ENCODE measurements around the gene PAQR7.
A peak's percentile ranks its signal among the peaks of the same experiment; 100 is the strongest.

Gene PAQR7

DNA sequence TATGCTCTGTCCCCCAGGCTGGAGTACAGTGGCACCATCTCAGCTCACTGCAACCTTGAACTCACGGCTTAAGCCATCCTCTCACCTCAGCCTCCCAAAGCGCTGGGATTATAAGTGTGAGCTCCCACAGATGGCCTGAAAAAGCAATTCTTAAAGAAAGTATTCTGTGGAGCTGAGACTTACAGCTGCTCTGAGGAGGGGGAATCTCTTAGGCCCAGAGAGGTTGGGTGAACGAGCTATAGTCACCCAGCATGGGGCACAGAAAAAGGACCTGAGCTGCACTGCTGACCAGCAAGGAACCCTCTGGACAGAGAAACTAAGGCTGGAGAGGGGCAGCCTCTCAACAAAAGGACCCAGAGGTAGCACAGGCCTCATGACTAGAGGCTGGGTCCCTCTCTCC is 1.3 kb downstream of the PAQR7 start:
- no peak for DNase-seq (ENCODE audit: low read depth in 2 of 2)

DNA sequence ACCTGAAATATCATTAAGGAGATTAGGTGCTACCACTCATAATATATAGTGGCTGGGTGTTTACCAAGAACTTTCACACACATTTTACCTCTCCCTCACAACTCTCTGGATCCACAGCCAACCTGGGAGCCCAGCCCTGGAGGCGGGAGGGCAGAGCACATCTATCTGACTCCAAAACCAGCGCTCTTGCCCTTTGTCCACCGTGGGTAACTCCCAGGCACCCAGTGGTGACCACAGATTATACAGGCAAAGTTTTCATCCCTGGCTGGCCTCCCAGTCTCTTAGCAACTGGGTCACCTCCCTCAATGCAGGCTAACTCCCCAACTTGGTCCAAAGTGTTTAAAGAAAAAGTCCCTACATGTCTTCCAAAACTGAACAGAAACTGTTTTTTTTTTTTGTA is 2.4 kb downstream of the PAQR7 start:
- no peak for DNase-seq (ENCODE audit: low read depth in 2 of 2)

DNA sequence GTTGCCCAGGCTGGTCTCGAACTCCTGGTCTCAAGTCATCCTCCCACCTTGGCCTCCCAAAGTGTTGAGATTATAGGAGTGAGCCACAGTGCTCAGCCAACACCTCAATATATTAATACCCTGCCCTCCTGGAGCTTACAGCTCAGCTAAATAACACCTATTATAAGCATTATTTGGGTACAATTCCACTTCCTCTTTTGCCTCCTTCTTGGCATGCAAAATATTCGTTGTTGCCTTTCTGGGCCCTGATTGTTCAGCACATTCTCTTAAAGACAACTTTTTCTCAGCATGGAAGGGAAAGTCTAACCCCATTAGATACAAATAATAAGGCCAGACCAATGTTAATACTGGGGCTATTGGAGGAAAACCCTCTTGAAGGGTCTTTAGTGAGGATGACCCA is 2.8 kb downstream of the PAQR7 start:
- no peak for DNase-seq (ENCODE audit: low read depth in 2 of 2)

DNA sequence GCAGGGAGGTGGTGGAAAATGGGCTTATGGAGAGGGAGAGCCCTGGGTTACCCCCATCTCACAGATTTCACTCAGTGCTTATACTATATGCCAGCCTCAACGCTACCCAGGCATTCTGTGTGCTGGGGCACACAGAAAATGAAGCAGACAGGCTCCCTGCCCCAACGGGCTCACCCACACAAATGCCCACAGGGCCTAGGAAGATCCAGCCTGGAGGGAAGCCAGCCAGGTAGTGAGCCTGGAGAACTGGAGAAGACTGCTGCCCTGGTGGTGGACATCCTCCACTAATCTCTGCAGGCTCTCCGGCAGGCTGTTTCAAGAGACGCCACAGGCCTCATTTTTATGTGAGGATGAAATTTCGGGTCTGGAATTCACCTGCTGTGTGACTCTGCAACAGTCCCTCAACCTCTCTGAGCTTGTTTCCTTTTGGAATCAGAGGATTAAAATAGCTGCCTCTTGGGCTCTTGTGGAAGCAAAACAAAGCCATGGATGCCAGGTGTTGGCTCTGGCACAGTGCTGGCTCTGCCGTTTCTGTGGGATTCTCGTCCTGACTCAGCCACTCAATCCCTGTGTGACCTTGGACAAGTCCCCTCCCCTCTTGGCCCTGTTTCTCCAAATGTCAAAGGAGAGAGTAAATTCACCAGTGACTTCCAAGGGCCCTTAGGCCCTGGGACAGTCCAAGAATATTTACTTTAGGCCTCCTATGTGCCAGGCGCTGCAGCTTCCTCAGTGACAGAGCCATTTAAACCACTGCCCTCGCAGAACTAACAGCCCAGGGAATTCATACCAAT is 3.6 kb downstream of the PAQR7 start:
- no peak for DNase-seq (ENCODE audit: low read depth in 2 of 2)

DNA sequence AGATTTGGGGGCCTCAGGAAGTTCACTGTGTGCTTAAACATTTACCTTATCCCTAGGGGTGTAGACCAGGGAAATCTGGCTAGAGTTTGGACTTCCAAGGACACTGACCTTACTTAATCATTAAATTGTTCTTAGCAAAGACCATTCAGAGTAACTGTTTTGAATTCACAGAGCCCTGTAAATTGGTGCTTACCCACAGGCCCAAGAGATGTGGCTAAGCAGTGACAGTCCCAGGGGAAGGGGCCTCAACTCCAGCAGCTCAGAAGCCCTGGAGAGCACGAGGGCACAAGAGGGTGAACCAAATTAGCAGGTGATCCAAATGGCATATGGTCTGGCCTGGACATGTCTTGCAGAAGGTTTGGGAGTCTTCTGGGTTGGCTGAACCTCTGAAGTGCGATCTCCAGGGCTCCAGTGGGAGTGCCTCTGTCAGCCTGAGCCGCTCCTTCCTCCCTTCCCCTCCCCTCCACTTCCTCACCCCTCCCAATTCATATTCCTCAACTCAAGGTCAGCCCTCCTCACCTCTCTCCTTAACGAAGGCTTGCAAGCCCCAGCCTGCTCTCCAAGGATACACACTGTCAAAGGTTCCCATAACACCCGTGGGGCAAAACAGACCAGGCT is 4.3 kb downstream of the PAQR7 start:
- no peak for DNase-seq (ENCODE audit: low read depth in 2 of 2)

DNA sequence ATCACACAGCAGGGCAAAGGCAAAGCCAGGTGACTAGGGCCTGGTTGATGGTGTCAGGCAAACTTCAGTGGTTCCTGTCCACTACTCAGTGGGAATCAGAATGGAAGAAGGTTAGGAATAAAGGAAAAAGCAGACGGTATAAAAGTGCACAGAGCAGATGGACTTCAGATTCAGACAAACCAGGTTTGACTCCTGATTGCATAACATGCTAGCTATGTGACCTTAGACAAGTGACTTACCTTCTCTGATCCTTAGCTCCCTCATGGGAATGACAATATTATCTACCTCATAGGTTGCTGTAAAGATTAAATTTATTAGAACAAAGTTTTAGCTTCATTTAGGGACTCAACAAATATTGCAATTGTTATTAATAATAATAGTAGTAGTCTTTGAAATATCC is 4.9 kb downstream of the PAQR7 start:
- DNase-seq (ENCODE audit: low read depth in 2 of 2) = no peak

DNA sequence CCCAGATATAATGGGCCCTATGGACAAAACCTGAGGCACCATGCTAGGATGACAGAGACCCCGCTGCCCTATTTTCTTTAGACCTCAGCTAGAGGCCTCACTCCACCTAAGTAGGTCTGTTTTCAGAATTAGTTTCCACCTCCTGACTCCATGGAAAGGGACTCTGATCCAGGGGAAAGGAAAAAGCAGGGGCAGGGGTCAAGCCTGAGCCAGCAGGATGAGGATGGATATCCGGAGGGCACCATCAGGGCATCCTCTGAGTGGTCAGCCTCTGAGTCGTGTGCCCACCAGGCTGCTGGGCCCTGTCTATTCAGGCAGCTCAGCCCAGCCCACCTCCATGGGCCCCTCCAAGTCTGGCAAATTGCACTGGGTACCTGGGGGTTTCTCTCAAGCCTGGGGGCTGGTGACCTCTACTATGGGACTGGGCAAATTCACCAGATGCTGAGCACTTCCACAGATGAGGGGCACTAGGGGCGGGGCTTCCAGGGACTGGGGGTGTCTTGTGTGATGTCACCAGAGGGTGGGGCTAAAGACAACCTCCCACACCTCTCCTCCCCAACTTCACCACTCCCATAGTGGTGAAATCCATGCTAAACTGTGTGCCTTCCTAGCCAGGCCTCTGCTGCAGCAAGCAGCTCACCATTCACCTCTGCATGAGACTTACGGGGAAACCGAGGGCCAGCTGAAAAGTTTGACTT is 5.5 kb downstream of the PAQR7 start:
- DNase-seq (ENCODE audit: low read depth in 2 of 2) = no peak

DNA sequence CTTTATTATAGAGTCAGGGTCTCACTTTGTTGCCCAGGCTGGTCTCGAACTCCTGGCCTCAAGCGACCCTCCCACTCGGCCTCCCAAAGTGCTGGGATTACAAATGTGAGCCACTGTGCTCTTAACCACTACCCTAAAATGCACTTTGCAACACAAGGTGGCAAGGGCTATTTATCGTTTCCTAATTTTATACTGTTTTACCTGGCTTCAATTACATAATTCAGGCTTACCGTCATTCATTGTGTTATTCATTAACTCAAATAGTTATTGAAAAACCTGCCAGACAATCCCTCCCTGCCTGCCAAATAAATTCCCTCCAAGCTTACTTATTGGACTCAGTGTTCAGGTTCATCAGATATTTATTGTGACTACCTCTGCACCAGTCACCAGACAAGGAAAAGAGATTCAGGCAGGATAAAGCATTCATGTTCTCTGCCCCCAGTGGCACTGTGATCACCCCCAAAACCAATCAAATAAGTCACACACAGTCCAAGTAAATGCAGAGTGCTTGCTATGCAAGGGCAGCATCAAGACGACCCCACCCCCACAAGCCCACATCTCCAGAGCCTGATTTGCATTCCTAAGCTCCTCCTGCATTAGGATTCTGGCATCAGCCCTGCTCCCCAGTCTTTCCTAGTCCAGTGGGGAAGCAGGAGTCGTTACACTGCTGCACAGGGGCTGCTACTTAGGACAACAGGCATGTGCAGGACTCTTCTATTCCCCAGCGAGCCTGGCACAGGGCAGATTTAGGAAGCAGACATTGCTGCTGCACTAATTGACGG is 8.1 kb downstream of the PAQR7 start:
- no peak for DNase-seq (ENCODE audit: low read depth in 2 of 2)

DNA sequence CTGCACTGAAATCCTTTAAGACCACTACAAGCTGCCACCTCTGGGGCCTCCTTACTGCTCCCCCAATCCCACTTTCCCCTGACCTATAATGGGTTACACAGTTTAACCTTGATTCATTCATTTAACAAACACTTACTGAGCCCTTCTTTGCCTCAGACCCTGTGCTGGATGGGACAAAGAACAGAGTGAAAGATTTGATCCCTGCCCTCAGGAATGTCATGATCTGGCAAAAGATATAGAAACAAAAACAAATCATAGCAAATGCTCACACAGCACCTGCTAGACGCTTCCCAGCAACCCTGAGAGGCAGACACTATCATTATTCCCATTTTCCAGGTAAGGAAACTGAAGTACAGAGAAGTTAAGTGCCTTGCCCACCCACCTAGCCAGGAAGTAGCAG is 9.2 kb downstream of the PAQR7 start:
- no peak for DNase-seq (ENCODE audit: low read depth in 2 of 2)

DNA sequence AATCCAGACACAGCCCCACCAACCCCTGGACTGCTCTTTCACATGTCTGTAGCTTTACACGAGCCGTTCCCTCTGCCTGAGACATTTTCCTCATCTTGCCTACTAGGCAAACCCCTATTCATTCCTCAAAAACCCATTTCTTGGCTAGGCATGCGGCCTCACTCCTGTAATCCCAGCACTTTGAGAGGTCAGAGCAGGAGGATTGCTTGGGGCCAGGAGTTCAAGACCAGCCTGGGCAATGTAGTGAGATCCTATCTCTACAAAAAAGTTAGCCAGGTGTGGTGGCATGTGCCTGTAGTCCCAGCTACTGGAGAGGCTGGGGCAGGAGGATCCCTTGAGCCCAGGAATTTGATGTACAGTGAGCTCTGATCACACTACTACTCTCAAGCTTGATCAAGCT is 11.1 kb downstream of the PAQR7 start:
- no peak for DNase-seq (ENCODE audit: low read depth in 2 of 2)

DNA sequence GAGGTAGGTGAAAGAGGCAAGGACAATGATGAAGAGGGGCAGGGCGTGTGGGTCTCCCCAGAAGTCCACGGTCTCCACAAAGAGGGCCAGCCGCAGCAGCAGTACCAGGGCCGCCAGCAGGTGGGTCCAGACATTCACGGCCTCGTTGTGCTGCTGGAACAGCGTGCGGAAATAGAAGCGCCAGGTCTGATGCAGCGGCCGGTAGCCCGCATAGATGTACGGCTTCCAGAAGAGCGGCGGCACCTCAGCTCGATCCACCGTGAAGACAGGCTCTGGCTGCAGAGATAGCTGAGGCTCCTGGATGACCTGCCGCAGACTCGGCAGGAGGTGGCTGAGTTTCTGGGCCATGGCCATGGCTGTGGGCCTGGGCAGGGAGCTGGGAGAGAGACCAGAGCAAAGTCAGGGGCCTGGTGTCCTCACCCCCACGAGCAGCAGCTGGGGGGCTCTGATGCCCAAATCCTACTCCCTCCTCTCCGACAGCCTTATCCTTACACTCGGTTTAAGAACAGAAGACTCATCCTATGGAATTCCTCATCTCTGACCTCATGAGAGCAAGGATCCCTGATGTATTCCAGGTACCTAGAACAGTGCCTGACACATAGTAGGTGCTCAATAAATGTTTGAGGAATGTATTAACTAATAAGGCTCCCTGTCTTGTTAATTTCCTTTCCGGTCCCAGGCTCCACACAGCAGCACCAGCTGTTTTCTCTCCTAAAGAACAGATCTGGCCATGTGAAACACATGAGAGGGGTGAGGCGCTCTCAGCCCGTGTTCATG is 11.8 kb downstream of the PAQR7 start:
- DNase-seq (ENCODE audit: low read depth in 2 of 2) = no peak

DNA sequence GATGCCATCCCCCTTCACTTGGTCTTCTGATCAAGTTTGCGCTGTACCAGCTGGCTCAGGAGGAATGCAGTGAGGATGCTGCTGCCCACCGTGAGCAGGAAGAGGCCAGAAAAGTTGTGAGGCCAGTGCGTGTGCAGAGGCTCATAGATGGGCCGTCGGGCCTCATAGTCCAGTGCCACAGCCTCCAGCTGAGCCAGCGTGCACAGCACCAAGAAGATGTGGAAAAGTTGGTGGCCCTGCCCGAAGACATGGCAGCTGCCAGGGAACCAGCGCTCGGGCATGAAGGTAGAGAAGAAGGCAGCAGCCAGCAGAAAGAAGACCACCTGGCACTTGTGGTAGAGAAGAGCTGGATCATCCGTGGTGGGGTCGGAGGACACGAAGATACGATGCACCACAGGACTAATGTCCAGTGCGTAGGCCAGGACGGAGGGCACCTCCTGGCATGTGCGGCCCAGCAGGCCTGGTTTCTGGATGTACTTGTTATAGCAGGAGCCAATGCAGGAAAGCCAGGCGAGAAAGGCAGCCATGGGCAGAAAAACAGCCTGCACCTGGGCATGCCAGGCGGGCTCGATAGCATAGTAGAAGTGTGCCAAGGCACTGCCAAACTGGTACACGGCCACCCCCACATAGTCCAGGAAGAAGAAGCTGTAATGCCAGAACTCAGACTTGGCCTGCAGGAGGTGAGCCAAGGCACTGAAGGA is 12.6 kb downstream of the PAQR7 start:
- no peak for DNase-seq (ENCODE audit: low read depth in 2 of 2)

DNA sequence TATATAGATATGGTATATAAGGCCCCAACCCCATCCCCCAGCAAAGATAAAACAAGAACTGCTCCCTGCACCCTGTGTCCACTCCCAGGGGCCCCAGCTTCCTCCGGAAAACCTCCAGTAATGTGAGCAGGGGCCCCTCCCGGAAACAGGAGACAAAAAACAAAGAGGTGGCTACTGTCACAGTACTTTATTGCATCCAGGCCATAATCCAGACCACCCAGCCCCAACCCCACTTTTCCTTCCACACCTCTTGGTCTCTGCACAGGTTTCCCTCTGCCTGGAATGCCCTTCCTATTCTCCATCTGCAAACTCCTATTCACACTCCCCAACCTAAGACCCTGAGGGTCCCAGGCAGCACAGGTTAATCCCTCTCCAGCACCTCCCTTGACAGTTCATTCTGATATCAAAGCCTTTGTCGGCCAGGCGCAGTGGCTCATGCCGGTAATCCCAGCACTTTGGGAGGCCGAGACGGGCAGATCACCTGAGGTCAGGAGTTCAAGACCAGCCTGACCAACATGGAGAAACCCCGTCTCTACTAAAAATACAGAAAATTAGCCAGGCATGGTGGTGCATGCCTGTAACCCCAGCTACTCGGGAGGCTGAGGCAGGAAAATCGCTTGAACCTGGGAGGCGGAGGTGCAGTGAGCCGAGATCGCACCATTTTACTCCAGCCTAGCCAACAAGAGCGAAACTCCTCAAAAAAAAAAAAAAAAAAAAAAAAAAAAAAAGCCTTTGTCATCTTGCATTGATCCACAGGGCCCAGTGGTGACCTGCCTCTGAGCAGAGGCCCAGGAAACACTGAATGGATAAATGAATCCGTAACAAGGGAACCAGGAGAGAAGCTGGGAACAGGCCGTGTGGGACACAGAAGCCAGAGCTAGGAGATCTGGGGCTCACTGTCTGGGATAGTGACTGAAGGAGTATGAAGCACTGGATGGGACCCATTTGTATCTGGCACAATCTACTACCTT is 13.9 kb downstream of the PAQR7 start:
- no peak for DNase-seq (ENCODE audit: low read depth in 2 of 2)

DNA sequence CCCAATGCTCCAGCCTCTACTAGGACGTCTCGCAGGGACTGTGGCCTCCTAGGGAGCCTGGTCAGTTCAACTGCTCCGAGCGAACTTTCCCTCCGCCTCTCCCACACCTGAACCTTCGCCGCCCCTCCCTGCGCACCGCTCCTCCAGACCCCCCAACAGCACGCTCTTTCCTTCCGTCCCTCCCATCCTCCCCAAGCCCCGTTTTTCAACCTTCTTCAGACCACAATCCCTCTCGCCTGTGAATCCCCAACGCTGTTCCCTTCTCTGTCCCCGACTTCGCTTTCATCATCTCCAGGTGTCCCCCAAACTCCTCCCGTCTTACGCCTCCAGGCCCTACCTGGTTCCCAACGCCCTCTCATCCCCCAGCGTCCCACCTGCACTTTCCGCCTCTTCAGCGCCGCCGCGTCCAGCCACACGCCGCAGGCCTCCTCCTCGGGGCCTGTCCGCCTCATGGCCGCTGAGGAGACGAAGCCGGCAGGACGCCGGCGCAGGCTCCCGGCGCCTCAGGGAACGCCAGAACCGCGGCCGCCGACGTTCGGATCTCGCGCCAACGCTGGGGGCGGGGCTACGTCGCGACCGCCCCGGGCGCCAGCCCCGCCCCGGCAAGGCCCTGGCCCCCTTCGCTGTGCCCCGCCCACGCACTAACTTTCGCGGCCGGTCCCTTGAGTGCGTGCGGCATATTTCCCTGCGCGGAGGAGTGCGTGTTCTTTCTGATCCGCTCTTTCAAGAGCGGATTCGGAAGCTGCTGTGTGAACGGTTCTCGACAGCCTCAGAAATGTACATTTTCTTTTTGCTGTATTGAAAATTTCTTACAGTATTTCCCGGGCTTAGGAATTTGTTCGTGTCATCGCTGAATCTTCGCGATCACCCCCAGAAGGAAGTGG is 16.4 kb downstream of the PAQR7 start, which contains the start of gene AUNIP:
Gene AUNIP (minus strand): TSS at position 552 of the 884 bp plus-strand sequence. CDS start 100 bp downstream, at position 452.
- peak; percentile 91 to 93 for DNase-seq (ENCODE audit: low read depth in 2 of 2)

DNA sequence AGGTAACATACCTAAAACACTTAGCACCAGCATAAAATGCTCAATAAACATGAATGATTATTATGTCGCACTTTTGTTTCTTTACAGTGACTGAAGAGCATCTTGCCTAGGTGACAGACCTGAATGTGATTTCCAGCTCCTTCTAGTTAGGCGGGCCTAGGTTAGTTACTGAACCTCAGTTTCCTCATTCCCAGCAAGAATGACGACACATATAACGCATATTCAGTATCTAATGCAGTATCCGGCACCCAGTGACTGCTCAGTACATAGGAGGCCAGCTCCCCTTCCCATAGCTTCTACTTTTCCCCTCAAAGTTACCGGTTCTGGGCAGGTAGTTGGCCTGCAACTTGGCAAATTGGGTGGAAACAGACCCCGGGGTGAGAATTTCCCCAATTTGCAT is 17.0 kb downstream of the PAQR7 start:
- DNase-seq (ENCODE audit: low read depth in 2 of 2) = no peak

DNA sequence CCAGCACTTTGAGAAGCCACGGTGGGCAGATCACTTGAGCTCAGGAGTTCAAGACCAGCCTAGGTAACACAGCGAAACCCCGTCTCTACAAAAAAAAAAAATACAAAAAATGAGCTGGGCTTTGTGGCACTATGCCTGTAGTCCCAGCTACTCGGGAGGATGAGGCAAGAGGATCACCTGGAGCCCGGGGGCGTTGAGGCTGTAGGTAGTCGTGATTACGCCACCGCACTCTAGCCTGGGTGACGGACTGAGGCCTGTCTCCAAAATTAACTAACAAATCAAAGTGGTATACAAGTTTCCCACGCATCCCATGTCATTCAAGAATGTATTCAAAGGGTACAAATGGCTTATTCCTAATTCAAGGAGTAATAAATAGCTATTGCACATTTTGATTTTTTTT is 18.7 kb downstream of the PAQR7 start:
- DNase-seq (ENCODE audit: low read depth in 2 of 2) = no peak

DNA sequence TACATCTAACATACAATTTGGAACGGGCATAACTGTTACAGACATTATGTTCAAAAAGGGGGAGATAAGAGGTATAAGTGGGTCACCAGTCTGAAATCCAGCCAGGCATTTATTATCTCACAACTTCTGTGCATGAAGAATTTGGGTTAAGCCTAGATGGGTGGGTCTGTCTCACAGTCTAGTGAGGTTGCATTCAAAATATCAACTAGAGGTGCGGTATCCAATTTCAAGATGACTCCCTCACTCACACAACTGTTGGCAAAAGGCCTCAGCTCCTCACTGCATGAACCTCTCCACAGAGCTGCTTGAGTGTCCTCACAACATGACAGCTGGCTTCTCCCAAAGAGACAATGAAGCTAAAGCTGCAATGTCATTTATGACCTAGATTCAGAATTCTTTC is 21.0 kb downstream of the PAQR7 start:
- DNase-seq (ENCODE audit: low read depth in 2 of 2) = no peak

DNA sequence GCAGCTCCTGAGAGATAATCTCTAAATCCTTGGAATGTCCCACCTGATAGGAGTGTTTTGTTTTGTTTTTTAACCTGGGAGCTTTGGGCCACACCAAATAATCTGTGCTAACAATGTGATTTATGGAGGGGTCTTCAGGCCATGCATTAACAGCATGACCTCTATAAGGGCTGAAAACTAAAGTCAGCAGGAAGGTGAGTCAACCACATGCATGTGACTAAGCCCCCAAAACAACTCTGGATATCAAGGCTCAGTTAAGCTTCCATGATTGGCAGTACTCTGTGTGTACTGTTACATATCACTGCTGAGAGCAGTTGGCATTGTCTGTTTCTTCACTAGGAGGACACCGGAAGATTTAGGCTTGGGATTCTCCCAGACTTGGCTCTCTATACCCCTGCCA is 27.0 kb downstream of the PAQR7 start:
- no peak for DNase-seq (ENCODE audit: low read depth in 2 of 2)

DNA sequence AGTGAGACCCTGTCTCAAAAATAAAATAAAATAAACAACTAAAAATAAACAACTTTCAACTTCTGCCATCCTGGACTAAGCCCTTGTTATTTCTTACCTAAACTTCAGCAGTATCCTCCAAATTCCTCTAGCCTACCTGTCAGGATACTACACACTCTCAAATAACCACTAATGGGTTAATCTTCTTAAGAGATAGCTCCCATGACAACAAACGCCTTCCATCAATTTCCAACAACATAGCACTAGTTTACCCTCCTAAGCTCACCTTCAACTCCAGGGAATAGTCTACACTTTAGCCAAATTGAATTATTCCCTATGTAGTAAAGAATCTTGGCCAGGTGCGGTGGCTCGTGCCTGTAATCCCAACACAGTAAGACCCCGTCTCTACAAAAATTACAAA is 27.6 kb downstream of the PAQR7 start:
- no peak for DNase-seq (ENCODE audit: low read depth in 2 of 2)
